Glomerular endothelial cell (primary cell): ENCODE measurements around the gene DISP2. TPM values are rescaled to one million over a fixed set of nuclear protein-coding genes. Genes with fewer than 3 reads are reported as not detected.

Experiments
- DNase-seq: peaks from one replicate; pipeline ENCODE4 v3.0.0-alpha.2; 2011; ENCODE audit warnings: low read depth, low spot score; ENCODE audit errors: extremely low read depth
- total RNA-seq: library from RNA; depleted of rRNA; stranded (reverse); fragments of >200 nt; gene quantifications from 2 replicates; pipeline ENCODE4 v1.2.3, GENCODE V29; 2015

DISP2 gene
- total RNA-seq, 1 donor from 2014 or later, result 3.9 TPM

DNA sequence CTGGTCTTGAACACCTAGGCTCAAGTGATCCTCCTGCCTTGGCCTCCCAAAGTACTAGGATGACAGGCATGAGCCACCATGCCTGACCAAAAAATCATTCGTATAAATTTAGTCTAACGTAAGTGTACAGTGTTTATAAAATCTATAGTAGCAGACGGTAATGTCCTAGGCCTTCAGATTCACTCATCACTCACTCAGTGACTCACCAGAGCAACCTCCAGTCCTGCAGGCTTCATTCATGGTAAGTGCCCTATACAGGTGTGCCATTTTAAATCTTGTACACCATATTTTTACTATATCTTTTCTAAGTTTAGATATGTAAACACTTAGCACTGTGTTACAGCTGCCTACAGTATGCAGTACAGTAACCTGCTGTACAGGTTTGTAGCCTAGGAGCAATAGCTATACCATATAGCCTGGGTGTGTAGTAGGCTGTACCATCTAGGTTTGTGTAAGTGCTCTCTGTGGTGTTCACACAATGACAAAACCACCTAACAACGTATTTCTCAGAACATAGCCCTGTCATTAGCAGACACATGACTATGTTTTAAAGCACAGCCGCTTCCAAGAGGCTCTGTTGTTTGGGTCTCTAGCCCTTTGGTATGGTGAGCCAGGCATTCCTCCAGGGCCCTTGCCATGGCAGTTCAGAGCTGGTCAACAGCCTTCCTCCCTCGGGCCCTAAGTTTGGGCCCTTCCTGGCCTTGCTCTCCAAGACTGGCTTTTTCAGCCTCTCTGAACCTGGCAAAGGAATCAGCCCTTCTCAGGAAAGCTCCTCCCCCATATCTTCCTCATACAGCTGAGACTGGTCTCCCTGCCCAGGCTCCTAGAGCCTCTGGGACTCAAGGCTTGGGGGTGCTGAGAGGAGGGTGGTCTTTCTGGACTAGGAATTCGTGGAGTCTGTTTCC lies 15.4 kb upstream of the DISP2 start:
- DNase-seq, result no peak

DNA sequence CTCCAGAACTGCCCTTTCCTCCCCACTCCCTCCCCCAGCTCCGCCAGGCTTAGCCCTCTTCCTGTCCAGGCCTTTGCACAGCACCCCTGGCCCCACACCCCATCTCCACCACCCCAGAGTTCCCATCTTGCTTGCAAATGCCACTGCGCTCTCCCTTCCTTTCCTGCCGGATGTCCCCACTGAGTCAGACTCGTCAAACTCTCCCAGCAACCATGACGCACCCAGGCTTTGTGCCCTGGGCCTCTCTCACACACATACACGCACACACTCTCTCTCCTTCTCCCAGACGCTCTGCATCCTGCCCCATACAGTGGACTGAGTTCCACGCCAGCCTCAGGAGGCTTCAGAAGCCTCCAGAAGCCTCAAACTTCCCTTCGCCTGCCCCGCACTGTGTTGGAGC lies 14.5 kb upstream of the DISP2 start:
- peak; percentile 86 for DNase-seq

DNA sequence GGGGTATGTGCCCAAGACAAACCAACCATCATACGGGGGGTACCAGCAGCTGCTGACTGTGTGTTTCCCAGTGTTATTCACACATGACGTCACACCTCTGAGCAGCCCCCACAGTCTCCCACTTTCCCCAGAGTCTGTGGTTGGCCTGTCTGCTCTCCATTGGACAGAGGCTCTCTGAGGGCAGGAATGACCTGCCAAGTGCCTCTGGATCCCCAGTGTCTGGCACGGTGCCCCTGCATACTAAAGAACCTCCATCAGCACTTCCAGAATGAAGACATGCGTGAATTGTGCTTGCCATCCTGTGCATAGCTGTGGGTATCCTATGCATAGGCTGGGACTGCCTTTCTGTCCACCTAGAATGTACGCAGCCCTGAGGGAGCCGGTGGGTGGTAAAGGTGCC lies 13.8 kb upstream of the DISP2 start:
- no peak for DNase-seq

DNA sequence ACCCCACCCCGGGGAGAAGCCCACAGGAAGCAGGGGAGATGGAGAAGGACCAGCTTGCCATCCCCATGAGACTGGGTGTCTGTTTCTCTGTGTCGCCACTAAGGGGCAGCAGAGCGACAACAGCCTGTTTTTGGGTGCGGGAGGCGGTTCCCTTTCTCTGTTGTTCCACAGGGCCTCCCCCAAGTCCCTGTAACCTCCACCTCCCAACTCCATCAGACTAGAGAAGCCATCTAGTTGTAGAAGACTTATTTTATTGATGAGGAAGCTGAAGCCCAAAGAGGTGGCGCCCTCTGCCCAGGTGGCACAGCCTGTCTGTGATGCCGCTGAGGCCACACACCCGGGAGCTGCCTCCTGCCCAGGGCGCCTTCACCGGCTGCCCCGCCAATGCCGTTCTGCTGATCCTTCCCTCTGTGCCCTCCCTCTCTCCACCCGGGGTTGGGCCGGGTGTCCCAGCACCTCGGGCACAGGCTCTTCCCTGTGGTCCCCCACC lies 13.3 kb upstream of the DISP2 start:
- DNase-seq, result no peak

DNA sequence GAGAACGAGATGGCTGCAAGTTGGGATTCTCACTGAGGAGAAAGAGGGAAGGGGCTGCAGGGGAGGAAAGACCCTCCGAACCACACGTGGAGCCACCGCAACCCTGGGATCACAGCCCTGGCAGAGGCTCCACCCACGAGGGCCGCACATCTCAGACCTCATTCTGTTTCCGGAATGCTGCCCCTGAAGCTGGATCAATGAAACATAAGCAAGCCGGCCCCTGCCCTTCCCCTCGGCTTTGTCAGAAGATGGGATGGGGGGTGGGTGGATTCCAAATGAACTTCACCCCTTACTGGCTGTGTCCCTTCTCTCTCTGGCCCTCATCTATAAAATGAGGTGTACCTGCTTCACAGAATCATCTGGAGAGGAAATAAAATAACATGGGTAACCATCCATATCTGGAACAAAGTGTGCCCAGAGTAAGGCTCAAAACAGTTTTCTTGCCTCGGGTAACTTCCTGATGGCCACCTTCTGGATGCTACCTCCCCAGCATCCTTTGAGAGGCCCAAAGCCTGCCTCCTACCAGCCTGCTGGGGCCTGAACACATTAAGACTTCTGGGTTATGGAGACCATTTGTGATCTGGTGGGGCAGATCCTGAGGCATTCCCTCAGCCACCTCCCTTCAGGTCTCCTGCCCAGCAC lies 12.7 kb upstream of the DISP2 start:
- DNase-seq, result no peak

DNA sequence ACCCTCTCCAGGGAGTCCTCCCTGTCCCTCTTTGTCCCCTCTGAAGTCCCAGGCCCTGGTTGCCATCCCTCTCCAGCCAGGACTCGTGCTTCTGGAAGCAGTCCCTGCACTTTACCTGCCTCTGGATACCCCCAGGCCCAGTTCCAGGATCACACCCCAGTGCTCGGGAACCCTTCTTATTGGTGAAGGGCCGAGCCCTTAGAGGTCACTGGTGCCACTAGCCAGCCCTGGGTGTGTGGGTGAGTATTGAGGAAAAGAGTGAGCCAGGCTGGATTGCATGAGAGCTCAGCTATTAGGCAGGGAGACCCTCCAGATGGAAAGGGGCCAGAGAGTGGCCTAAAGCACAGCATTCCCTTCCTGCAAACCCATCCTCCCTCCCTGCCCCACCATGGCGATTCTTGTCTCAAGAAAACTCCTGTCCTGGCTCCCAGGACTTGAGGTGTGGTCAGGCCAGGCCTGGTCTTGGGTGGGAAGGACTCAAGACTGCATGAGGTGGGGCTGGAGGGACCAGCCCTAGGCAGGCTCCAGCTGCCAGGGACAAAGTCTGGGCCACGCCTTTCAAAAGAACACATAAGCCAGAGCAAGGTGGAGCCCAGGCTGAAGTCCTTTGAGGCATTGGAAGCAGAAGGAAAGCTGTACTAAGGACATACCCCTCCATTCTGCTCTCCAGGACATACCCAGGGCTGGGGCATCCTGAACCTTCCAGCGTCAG lies 12.0 kb upstream of the DISP2 start:
- no peak for DNase-seq

DNA sequence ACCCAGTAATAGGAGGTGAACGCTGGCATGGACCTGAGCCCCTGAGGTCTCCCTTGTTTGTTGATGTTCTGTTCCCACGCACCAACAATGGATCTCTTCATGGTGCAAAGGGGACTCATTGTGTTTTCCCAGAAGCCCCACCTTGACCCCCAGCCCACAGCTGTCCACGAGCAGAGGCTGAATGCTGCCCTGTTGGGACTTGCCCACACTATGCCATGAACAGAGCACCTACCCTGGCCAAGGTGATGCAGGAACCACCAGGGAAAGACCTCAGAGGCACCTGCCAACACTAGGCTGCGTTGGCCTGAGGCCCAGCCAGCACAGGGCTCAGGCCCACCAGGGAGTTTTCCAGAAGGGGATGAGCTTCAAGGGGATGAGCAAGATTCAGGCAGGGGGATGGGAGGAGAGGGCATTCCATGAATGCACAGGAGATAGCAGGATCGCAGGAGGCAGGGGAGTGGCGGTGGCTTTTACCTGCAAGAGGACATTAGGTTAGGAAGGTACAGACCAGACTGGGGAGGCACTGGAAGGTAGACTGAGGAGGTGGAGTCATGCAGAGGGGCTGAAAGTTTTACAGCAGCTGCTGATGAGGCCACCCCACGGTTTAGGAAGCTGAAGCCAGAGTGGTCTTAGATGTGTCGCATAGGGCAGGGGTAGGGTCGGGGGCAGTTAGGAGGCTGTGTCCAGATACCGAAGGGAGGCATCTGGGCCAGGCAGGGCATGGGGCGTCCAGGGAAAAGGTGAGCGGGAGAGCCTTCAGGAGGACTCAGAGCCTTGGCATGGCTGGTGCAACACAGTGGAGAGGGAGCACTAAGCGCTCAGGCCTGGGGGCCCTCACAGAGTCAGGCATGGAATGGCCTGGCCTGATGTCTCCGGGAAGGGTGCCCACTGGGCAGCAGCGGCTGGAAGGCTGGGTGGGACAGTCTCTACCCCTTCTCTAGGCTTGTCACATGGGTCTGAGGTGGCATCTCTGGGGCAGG lies 11.2 kb upstream of the DISP2 start:
- DNase-seq, result no peak

DNA sequence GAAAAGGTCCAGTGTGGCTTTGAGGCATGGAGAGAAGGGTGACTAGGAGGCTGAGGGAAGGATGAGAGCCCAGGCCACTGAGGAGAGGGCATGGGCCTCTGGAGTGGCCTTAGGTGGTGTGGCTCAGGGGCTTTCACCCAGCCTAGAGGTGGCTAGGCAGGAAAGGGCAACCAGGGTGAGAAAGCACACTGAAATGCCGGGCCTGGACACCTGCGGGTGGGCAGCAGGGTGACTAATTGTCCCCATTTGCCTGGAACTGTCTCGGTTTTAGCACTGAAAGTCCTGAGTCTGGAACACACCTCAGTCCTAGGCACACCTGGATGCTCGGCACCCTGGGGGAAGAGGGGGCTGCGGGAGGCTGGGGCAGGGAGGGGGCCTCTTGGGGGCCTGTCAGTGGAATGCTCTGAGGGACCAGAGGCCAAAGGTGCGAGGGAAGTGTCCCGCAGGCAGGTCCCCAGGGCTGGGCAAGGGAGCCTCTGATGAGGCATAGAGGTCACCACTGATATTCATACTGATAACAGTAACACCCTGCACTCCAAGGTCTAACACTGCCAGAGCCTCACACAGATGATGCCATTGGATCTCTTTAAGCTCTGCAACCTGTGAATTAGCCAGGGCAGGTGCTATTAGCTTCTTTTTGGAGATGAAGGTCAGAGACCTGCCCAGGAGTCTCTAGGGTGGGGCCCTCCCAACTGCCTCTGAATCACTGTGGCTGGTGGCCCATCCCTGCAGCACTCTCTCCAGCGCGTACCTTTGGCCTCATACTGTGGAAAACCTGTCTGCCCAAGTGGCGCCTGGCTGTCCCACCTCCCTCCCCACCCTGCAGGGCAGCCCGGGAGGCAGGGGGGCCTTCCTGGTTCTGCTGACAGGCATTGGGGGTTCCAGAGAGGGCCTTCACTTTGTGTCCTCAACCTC lies 10.2 kb upstream of the DISP2 start:
- no peak for DNase-seq

DNA sequence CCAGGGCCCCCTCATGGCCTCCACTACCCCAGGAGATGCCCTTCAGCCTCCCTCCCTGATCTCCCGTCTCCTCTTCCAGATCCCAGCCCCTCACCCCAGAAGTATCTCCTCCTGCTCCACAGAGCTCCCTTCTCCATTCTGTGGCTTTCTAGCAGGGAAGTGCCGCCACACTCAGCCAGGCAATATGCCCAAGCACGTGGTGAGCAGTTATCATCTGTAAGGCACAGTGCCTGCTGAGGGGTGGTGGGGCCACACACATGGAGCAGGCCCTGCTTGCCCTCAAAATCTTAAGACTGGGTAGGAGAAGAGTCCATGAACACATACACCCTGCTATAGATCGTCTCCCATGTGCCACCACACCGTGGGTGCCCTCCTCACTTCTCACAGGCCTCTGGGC lies 9.5 kb upstream of the DISP2 start:
- DNase-seq, result no peak

DNA sequence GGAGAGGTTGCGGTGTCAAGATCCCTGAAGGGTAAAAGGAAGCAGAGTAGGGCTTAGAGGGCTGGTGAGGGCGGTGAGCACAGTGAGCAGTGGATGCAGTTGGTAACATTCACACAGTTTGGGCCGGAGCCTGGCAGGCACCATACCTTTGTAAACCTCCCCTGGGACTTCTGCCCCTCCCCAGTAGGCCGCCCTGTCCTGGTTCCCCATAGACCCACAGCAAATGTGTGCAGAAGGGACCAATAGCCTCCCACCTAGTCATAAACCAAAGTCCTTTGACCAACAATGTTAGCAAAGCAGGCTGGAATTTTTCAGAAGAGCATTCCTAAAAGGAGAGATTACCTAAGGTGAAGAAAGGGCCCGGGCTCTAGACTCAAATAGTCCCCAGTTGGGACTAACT lies 8.9 kb upstream of the DISP2 start:
- no peak for DNase-seq

DNA sequence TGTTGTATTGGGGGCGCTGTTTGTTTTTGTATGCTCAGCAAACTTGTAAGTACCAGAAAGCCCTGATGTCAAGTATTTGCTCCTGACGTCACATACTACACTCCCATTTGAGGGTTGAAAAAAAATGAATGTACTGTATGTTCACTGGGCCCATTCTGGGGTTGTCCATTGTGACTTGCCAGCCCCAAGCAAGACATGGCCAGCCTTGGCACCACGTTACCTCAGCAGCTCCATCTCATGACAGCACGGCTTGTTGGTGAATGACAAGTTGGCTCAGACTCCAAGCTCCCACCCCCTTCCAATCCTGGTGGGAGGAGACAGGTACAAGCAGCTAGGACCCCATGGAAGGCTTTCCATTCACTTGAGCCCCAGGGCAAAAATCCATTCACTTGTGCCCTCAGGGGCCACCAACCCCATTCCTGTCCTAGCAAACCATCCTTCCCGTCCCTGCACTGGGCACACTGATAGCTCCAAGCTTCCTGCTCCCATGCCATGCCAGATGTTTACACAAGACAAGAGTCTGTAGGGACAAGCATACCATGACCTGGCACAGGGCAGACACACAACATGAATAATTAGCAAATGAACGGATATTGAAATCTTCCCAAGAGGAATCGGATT lies 5.6 kb upstream of the DISP2 start:
- DNase-seq, result no peak

DNA sequence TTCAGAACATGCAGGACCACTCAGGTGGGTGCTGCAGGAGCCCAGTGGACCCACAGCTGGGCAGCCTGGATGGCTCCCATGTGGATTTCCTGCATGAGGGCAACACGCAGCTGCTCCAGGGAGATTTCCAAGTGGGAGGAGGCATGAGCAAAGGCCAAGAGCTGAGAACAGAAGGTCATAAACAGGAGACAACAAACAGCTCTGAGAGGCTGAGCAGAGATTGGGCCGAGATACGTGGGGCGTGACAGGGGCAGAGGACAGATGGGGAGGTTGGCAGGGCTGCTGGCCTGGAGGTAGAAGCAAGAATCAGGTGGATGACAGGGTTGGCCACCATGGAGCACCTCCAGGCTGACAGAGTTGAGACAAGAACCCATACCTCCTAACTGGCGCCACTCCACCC lies 4.3 kb upstream of the DISP2 start:
- DNase-seq, result no peak

DNA sequence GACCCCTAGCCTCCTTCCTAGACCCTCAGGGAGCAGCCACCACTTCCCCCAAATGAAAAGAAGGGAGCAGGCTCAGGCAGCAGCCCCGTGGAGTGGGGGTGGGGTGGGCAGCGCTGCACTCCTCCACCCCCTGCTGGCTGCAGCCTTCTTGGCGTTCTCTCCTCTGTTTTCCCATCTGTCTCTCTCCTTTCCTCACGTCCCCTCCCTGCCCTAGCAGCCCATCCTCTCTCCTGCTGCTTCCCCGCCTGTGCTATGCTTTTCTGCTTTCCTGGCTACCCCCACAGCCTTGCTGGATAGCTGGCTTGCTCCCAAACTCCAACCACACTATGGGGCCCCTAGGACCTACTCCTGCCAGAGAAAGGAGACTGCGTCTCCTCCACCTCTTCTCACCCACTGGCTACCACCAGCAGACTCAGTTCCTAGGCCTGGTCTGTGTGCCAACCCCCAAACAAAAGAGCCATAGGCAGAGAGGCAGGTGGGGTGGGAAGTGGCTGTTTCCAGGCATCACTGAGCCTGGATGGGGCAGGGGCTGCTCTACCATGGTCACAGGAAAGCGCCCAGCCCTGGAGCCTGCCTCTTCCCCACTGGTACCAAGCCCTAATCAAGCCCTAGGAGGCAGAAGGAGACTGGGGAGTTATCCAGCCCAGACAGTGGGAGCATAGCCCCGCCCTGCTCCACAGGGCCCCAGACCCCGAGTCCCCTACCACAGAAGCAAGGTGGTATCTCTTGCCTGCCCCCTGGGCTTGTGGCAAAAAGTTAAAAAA lies 3.4 kb upstream of the DISP2 start:
- no peak for DNase-seq

DNA sequence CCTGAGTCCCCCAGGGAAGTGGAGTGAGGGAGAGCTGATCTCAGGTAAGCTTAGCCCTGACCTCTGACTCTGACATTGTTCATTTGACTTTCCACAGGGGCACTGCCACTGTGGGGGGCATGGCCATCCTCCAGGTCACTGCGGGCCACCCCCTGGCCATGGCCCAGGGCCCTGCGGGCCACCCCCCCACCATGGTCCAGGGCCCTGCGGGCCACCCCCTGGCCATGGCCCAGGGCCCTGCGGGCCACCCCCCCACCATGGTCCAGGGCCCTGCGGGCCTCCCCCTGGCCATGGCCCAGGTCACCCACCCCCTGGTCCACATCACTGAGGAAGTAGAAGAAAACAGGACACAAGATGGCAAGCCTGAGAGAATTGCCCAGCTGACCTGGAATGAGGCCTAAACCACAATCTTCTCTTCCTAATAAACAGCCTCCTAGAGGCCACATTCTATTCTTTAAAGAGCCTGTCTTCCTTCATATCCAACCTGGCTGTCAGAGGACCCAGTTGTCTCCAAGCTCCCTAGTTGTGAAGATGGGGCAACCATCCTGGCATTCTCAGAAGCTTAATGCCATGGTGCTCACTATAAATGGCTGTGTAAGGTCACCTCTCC lies 1.9 kb upstream of the DISP2 start:
- no peak for DNase-seq

DNA sequence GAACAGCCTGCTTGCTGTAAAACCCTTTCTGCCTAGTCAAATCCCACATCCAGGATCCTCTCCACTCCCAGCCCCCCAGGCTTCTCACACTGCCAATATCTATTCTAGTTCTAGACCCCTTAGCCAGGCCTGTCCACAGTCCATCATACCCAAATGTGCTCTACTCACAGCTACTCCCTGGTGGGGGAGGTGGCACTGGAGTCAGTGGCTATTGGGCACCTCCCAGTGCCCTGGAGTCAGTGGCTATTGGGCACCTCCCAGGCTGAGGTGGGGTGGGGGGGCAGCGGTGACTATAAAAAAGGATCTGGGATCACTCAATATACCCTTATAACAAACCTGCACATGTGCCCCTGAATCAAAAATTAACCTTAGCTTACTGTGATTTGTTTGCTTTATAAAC lies 773 bp upstream of the DISP2 start:
- DNase-seq, result no peak

DNA sequence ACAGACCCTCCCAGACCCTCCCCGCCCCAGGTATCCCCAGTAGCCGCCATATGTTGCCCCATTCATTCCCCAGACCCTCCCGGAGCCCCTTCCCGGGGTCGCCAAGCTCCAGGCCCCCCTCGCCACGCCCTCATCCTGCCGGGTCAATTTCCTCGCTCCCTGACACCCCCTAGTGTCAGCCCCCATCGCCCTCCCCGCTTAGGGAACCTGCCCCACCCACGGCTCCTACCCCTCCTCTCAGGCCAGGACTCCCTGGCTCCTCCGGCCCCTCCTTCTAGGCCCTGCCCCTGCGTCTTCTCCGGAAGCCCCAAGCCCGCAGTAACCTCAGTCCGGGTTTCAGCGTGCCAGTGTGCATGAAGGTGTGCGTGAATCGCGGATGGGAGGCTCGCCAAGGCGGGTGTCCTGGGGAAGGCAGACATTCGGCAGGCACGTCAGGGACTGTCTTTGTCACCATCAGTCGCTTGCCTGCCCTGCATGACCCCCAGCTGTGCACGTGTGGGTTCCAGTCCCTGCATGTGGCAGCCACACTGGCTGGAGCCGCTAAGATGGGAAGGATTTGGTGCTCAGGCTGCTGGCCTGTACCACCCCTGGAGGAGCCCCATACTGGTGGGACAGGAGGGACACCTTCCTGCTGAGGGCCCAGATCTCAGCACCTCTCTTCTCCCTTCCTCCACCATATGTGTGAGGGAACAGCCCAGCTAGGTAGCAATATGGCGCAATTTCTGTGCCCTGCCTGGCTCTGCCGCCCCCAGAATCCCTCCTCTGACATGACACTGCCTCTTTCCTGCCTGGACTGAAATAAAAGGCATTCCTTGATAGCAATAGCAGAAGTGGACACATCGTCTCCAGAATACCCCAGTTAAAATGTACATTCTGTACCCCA lies 693 bp downstream of the DISP2 start:
- DNase-seq, result no peak

DNA sequence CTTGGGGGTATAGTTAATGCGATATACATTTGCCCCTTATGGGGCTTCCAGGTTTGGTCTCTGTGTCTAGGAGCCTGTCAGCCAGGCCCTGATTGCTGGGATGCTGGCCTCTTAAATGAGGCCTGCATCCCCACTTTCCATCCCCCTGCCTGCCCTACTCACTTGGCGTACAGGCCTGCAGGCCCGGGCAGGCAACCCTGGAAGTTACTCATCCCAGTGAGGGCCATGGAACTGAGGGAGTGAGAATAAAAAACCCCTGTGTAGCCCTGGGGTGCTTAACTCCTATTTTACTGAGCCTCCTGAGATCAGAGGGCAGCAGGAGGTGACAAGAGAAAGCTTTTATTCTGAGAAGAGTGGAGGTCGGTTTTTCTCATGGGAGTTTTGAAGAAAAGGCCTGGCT lies 2.0 kb downstream of the DISP2 start:
- no peak for DNase-seq
